ENCODE data around the gene SCAMP5. TPM values are rescaled to one million over a fixed set of nuclear protein-coding genes. Genes with fewer than 3 reads are reported as not detected.

Gene SCAMP5
- total and polyA plus RNA-seq, 2 donors = 2.3 to 8.4 TPM

DNA sequence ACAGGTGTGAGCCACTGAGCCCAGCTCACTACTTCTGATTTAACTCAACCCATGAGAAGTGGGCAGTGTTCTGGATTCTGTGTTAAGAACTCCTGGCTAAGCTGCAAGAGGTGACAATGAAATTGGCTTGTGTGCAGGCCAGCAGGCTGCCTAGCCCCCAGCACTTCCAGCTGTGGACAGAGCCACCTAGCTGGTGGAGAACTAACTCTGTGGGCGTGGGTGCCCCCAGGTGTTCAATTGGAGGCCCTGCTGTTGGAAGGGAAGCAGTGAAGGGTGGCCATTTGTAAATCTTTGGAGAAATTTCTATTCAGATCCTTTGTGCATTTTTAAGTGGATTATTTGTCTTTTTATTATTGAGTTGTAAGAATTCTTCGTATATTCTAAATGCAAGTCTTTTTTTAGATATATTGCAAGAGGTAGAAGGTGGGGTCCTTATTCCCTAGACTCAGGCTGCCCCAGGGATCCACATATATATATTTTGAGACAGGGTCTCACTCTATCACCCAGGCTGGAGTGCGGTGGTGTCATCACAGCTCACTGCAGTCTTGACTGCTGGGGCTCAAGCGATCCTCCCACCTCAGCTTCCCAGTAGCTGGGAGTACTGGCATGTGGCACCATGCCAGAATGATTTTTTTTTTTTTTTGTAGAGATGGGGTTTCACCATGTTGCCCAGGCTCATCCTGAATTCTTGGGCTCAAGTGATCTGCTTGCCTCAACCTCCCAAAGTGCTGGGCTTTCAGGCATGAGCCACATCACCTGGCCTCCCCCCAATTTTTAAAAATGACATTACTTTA lies 7.2 kb upstream of the SCAMP5 start:
- no peaks in the 10 kb centered on the region for H3K9me3 ChIP-seq (ENCODE audit: control insufficient read depth in 2 of 2, insufficient read depth in 1 of 2, low read length in 1 of 2)
- H3K4me3 ChIP-seq (ENCODE audit: low read length in 2 of 2) = no peak overlapping the region
- peaks cover 0 to 11% of the 10 kb centered on the region in 2 donors for H3K27me3 ChIP-seq (ENCODE audit: control insufficient read depth in 2 of 2, insufficient read depth in 1 of 2, low read length in 1 of 2)
- WGBS = 55% methylated on average over 4 of the region's 4 CpGs
- H3K27ac ChIP-seq (ENCODE audit: low read depth in 1 of 2, low read length in 1 of 2) = no peak overlapping the region
- no peaks in the 10 kb centered on the region for H3K4me1 ChIP-seq (ENCODE audit: control insufficient read depth in 2 of 2, insufficient read depth in 2 of 2, low read length in 2 of 2)
- peak in 4 of 9 donors; percentile 3 to 47 (median 22) for DNase-seq (ENCODE audit: low read depth in 6 of 9, low spot score in 9 of 9)
- no peaks in the 10 kb centered on the region for H3K36me3 ChIP-seq (ENCODE audit: control insufficient read depth in 2 of 2, insufficient read depth in 2 of 2, low read length in 1 of 2)

DNA sequence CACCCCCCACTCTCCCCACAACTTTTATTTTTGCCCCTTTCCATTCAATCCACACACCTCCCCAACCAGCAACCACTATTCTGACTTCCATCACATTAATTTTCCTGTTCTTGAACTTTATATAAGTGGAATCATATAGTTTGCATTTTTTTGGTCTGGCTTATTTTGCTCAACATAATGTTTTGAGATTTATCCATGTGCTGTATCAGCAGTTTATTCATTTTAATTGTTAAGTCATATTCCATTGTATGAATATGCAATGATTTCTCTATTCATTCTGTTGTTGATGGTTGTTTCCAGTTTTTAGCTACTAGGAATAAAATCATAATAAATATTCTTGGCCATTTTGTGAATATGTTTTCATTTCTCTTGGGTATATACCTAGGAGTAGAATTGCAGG lies 5.8 kb upstream of the SCAMP5 start:
- Histone ChIP-seq H3K9me3 (ENCODE audit: control insufficient read depth in 2 of 2, insufficient read depth in 1 of 2, low read length in 1 of 2) (no peaks in the 10 kb centered on the region), H3K27ac (ENCODE audit: low read depth in 1 of 2, low read length in 1 of 2) (no peak overlapping the region), H3K4me1 (ENCODE audit: control insufficient read depth in 2 of 2, insufficient read depth in 2 of 2, low read length in 2 of 2) (no peaks in the 10 kb centered on the region), H3K4me3 (ENCODE audit: low read length in 2 of 2) (no peak overlapping the region), H3K36me3 (ENCODE audit: control insufficient read depth in 2 of 2, insufficient read depth in 2 of 2, low read length in 1 of 2) (no peaks in the 10 kb centered on the region), H3K27me3 (ENCODE audit: control insufficient read depth in 2 of 2, insufficient read depth in 1 of 2, low read length in 1 of 2) (peaks cover 0 to 11% of the 10 kb centered on the region in 2 donors)
- no peak for DNase-seq (ENCODE audit: low read depth in 6 of 9, low spot score in 9 of 9)

DNA sequence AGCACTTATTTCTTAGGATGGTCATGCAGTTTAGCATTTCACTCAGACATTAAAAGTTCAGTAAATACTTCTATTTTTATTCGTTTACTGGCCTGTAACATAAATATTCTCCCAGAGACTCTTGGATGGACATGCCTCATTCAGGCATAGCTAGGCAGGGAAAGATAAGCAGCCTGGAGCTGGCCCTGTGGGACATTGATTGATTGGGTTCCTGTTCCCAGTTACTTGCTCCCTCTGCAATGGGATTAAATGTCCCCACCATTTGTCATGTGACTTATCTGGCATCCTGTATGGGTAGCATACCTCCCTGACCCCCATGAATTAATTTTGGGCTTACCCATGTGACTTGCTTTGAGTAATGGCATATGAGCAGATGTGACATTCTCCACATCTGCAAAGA lies 2.7 kb upstream of the SCAMP5 start:
- Histone ChIP-seq H3K4me1 (ENCODE audit: control insufficient read depth in 2 of 2, insufficient read depth in 2 of 2, low read length in 2 of 2) (peaks cover 7 to 10% of the 10 kb centered on the region in 2 donors), H3K36me3 (ENCODE audit: control insufficient read depth in 2 of 2, insufficient read depth in 2 of 2, low read length in 1 of 2) (no peaks in the 10 kb centered on the region), H3K9me3 (ENCODE audit: control insufficient read depth in 2 of 2, insufficient read depth in 1 of 2, low read length in 1 of 2) (no peaks in the 10 kb centered on the region), H3K4me3 (ENCODE audit: low read length in 2 of 2) (no peak overlapping the region), H3K27me3 (ENCODE audit: control insufficient read depth in 2 of 2, insufficient read depth in 1 of 2, low read length in 1 of 2) (peaks cover 9 to 32% of the 10 kb centered on the region in 2 donors), H3K27ac (ENCODE audit: low read depth in 1 of 2, low read length in 1 of 2) (no peak overlapping the region)
- WGBS = 38% methylated on average over 1 of the region's 1 CpG
- no peak for DNase-seq (ENCODE audit: low read depth in 6 of 9, low spot score in 9 of 9)

DNA sequence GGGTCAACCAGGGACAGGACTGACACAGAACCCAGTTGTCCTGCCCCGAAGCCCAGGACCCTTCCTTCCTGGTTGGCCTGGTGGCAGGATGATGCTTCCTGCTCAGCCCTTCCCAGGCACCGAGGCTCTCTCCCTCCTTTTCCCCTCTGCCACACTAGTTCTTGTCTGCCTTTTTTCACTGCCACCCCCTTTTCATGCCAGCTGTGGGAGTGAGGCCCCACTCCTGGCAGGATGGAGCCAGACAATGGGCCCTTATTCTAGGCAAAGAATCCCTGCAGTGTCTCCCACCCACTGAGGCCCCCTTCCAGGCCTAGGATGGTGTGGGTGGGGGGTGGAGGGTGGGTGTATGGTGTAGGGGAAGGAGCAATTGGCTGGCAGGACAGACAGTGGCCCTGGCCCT lies 1.1 kb upstream of the SCAMP5 start:
- Histone ChIP-seq H3K36me3 (ENCODE audit: control insufficient read depth in 2 of 2, insufficient read depth in 2 of 2, low read length in 1 of 2) (no peaks in the 10 kb centered on the region), H3K27ac (ENCODE audit: low read depth in 1 of 2, low read length in 1 of 2) (no peak overlapping the region), H3K27me3 (ENCODE audit: control insufficient read depth in 2 of 2, insufficient read depth in 1 of 2, low read length in 1 of 2) (peaks cover 9 to 38% of the 10 kb centered on the region in 2 donors), H3K9me3 (ENCODE audit: control insufficient read depth in 2 of 2, insufficient read depth in 1 of 2, low read length in 1 of 2) (no peaks in the 10 kb centered on the region), H3K4me3 (ENCODE audit: low read length in 2 of 2) (no peak overlapping the region), H3K4me1 (ENCODE audit: control insufficient read depth in 2 of 2, insufficient read depth in 2 of 2, low read length in 2 of 2) (peaks cover 7 to 10% of the 10 kb centered on the region in 2 donors)
- WGBS = 73% methylated on average over 2 of the region's 2 CpGs
- DNase-seq (ENCODE audit: low read depth in 6 of 9, low spot score in 9 of 9) = no peak

DNA sequence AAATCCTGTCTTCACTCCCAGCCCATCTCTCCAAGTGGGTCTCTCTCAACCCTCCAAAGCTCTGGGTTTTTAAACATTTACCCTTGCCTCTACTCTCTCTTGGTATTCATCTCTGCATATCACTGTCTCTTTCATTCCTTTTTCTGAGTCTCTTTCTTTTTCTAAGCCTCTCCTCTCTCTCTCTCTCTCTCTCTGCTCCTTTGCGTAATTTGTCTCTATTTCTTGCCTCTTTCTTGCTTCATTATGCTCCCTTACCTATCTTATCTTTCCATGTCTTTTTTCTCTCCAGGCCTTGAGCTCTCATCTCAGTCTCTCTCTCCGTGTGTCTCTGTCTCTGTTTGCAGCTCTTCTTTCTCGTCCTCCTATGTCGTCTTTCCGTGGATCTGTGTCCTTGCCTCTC lies 678 bp upstream of the SCAMP5 start:
- Histone ChIP-seq H3K36me3 (ENCODE audit: control insufficient read depth in 2 of 2, insufficient read depth in 2 of 2, low read length in 1 of 2) (no peaks in the 10 kb centered on the region), H3K4me3 (ENCODE audit: low read length in 2 of 2) (peak overlapping the region in 1 of 2 donors; percentile 69), H3K27ac (ENCODE audit: low read depth in 1 of 2, low read length in 1 of 2) (no peak overlapping the region), H3K9me3 (ENCODE audit: control insufficient read depth in 2 of 2, insufficient read depth in 1 of 2, low read length in 1 of 2) (no peaks in the 10 kb centered on the region), H3K27me3 (ENCODE audit: control insufficient read depth in 2 of 2, insufficient read depth in 1 of 2, low read length in 1 of 2) (peaks cover 9 to 38% of the 10 kb centered on the region in 2 donors), H3K4me1 (ENCODE audit: control insufficient read depth in 2 of 2, insufficient read depth in 2 of 2, low read length in 2 of 2) (peaks cover 7 to 10% of the 10 kb centered on the region in 2 donors)
- no peak for DNase-seq (ENCODE audit: low read depth in 6 of 9, low spot score in 9 of 9)
- WGBS = 59% methylated on average over 5 of the region's 5 CpGs

DNA sequence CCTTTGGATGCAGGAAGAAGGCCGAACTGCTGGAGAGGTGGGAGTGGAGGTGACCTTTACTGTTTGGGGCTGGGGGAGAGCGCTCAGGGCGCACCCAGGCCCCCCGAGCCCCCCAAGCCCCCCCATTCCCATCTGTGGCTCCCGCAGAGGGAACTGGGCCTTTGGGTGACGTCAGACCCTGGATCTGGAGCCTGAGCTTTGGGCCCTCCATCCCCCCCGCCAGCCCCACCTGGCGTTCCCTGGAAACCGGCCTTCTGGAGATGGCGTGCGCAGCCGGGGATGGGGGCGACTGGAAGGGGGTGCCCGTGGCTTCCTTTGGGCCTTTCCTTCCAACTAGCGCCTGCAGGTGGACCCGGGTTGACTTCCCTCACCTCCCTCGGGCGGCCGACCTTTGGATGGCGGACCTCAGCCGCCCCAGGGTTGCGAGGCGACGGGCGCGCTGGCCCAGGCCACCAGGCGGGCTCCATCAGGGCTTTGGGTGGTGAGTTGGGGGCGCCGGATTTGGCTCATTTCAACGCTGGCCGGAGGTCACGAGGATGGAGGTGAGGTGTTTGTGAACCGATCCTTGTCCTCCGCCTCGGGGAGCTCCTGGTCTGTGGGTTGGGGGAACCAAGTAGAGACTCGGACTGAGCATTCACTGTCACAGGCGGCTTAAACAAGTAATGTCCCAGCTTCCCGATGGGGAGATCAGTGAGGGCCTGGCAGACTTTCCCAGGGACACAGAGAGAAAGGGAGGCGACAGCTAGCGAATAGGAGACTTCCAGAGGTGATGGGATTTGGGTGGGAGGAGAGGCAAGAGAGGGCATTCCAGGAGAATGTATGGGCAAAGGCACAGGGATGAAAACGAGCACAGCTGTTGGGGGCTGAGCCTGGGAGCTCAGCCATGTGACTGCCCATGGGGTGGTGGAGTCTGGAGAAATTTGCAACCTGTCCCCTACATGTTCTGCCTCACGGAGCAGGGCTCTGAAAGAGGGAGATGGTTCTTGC lies 709 bp downstream of the SCAMP5 start:
- 15% methylated on average over 42 of the region's 42 CpGs for WGBS
- peaks cover 9 to 36% of the 10 kb centered on the region in 2 donors for H3K27me3 ChIP-seq (ENCODE audit: control insufficient read depth in 2 of 2, insufficient read depth in 1 of 2, low read length in 1 of 2)
- DNase-seq (ENCODE audit: low read depth in 6 of 9, low spot score in 9 of 9) = no peak
- no peaks in the 10 kb centered on the region for H3K9me3 ChIP-seq (ENCODE audit: control insufficient read depth in 2 of 2, insufficient read depth in 1 of 2, low read length in 1 of 2)
- peak overlapping the region; percentile 47 to 69 for H3K4me3 ChIP-seq (ENCODE audit: low read length in 2 of 2)
- no peaks in the 10 kb centered on the region for H3K36me3 ChIP-seq (ENCODE audit: control insufficient read depth in 2 of 2, insufficient read depth in 2 of 2, low read length in 1 of 2)
- no peak overlapping the region for H3K27ac ChIP-seq (ENCODE audit: low read depth in 1 of 2, low read length in 1 of 2)
- peaks cover 7 to 10% of the 10 kb centered on the region in 2 donors for H3K4me1 ChIP-seq (ENCODE audit: control insufficient read depth in 2 of 2, insufficient read depth in 2 of 2, low read length in 2 of 2)

DNA sequence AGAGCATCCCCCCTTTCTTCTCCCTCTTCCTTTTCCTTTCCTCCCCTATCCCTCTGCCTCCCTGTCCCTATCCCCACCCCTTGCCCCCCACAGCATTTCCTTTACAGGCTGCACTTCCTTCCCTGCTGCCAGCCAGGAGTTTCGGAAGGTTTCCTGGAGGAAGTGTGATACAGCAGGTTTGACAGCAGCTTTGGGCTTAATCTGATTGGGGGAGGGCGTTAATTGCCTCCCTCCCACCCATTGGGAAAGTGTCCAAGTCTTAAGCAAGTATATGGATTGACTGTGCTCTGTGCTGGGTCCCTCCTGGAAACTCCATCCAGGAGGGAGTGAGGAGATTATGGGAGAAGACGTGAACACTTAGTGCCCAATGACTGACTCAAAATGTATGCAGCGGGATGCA lies 1.8 kb downstream of the SCAMP5 start:
- WGBS = 78% methylated on average over 4 of the region's 4 CpGs
- no peaks in the 10 kb centered on the region for H3K36me3 ChIP-seq (ENCODE audit: control insufficient read depth in 2 of 2, insufficient read depth in 2 of 2, low read length in 1 of 2)
- H3K4me1 ChIP-seq (ENCODE audit: control insufficient read depth in 2 of 2, insufficient read depth in 2 of 2, low read length in 2 of 2) = peaks cover 7 to 10% of the 10 kb centered on the region in 2 donors
- no peak for DNase-seq (ENCODE audit: low read depth in 6 of 9, low spot score in 9 of 9)
- H3K4me3 ChIP-seq (ENCODE audit: low read length in 2 of 2) = no peak overlapping the region
- no peak overlapping the region for H3K27ac ChIP-seq (ENCODE audit: low read depth in 1 of 2, low read length in 1 of 2)
- peaks cover 9 to 36% of the 10 kb centered on the region in 2 donors for H3K27me3 ChIP-seq (ENCODE audit: control insufficient read depth in 2 of 2, insufficient read depth in 1 of 2, low read length in 1 of 2)
- no peaks in the 10 kb centered on the region for H3K9me3 ChIP-seq (ENCODE audit: control insufficient read depth in 2 of 2, insufficient read depth in 1 of 2, low read length in 1 of 2)

DNA sequence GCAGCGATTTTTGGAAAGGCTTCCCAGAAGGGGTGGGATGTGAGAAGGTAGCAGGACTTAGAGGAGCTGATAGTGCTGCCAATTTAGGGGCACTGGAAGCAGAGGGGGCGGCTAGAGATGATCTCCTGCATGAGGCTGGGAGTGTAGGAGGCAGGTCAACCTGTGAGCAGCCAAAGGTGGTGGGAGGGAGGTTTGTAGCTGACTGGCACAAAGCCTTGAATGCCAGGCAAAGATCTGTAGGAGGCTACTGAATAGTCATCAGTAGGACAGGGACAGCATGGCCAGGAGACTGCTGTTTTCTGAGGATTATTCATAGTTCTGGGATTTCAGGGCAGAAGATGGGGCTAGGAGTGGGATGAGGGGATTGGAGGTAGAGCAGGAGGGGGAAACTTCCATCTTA lies 2.2 kb downstream of the SCAMP5 start:
- Histone ChIP-seq H3K4me1 (ENCODE audit: control insufficient read depth in 2 of 2, insufficient read depth in 2 of 2, low read length in 2 of 2) (peaks cover 7 to 10% of the 10 kb centered on the region in 2 donors), H3K4me3 (ENCODE audit: low read length in 2 of 2) (no peak overlapping the region), H3K27ac (ENCODE audit: low read depth in 1 of 2, low read length in 1 of 2) (no peak overlapping the region), H3K27me3 (ENCODE audit: control insufficient read depth in 2 of 2, insufficient read depth in 1 of 2, low read length in 1 of 2) (peaks cover 9 to 36% of the 10 kb centered on the region in 2 donors), H3K36me3 (ENCODE audit: control insufficient read depth in 2 of 2, insufficient read depth in 2 of 2, low read length in 1 of 2) (no peaks in the 10 kb centered on the region), H3K9me3 (ENCODE audit: control insufficient read depth in 2 of 2, insufficient read depth in 1 of 2, low read length in 1 of 2) (no peaks in the 10 kb centered on the region)
- DNase-seq (ENCODE audit: low read depth in 6 of 9, low spot score in 9 of 9) = no peak
- WGBS = 91% methylated on average over 2 of the region's 2 CpGs

DNA sequence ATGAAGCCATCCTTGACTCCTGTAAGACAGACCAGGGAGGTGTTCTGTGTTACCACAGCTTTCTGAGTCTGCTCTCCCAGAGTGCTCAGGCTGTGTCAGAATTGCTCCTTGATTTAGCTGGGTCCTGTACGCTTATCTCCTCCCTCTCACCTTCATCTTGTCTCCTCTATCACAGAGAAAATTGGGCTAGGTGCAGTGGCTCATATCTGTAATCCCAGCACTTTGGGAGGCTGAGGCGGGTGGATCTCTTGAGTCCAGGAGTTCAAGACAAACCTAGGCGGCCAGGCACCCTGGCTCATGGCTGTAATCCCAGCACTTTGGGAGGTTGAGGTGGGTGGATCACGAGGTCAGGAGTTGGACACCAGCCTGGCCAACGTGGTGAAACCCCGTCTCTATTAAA lies 5.9 kb downstream of the SCAMP5 start:
- DNase-seq (ENCODE audit: low read depth in 6 of 9, low spot score in 9 of 9) = no peak
- Histone ChIP-seq H3K9me3 (ENCODE audit: control insufficient read depth in 2 of 2, insufficient read depth in 1 of 2, low read length in 1 of 2) (no peaks in the 10 kb centered on the region), H3K27ac (ENCODE audit: low read depth in 1 of 2, low read length in 1 of 2) (no peak overlapping the region), H3K27me3 (ENCODE audit: control insufficient read depth in 2 of 2, insufficient read depth in 1 of 2, low read length in 1 of 2) (peaks cover 4 to 23% of the 10 kb centered on the region in 2 donors), H3K36me3 (ENCODE audit: control insufficient read depth in 2 of 2, insufficient read depth in 2 of 2, low read length in 1 of 2) (no peaks in the 10 kb centered on the region), H3K4me3 (ENCODE audit: low read length in 2 of 2) (no peak overlapping the region), H3K4me1 (ENCODE audit: control insufficient read depth in 2 of 2, insufficient read depth in 2 of 2, low read length in 2 of 2) (peaks cover 0 to under 1% of the 10 kb centered on the region in 2 donors)
- WGBS = 97% methylated on average over 6 of the region's 6 CpGs

Data from thymus (tissue), 11 donors.